Measurements from ENCODE around the gene HIBADH. TPM values are rescaled to one million over a fixed set of nuclear protein-coding genes. Genes with fewer than 3 reads are reported as not detected.
"Not testable (repeated sequence)": the region's sequence is repeated elsewhere in the genome, so short reads cannot be mapped to it uniquely, and the experiment has no call there.

HIBADH gene
- polyA plus RNA-seq, 3 donors: 83.6 to 88.7 (median 88.0) TPM

- DNase-seq: peak; percentile 42
Observed at GRCh38 chr7:27606270-27607209, 56.1 kb downstream of the HIBADH start.

GRCh38 chr7:27605689-27606269 lies 56.9 kb downstream of the HIBADH start:
- DNase-seq: peak; percentile 35

- DNase-seq: no peak
Observed at GRCh38 chr7:27605283-27605682, 57.4 kb downstream of the HIBADH start.

- no peak for DNase-seq
Observed at GRCh38 chr7:27603813-27604212, 58.9 kb downstream of the HIBADH start.

GRCh38 chr7:27602766-27603165 lies 59.9 kb downstream of the HIBADH start:
- no peak for DNase-seq

- DNase-seq: no peak
Observed at GRCh38 chr7:27601217-27601616, 61.5 kb downstream of the HIBADH start.

GRCh38 chr7:27600247-27600646 lies 62.4 kb downstream of the HIBADH start:
- no peak for DNase-seq

- DNase-seq: no peak
Observed at GRCh38 chr7:27595009-27595408, 67.7 kb downstream of the HIBADH start.

GRCh38 chr7:27593226-27593625 lies 69.5 kb downstream of the HIBADH start:
- no peak for DNase-seq

- no peak for DNase-seq
Observed at GRCh38 chr7:27590416-27590815, 72.3 kb downstream of the HIBADH start.

- DNase-seq: no peak
Observed at GRCh38 chr7:27587429-27587828, 75.3 kb downstream of the HIBADH start.

GRCh38 chr7:27586825-27587224 lies 75.9 kb downstream of the HIBADH start:
- DNase-seq: no peak

- DNase-seq: no peak
Observed at GRCh38 chr7:27585781-27586447, 76.8 kb downstream of the HIBADH start.

GRCh38 chr7:27581906-27582305 lies 80.8 kb downstream of the HIBADH start:
- DNase-seq: no peak

GRCh38 chr7:27581119-27581518 lies 81.6 kb downstream of the HIBADH start:
- no peak for DNase-seq

GRCh38 chr7:27579565-27579964 lies 83.1 kb downstream of the HIBADH start:
- no peak for DNase-seq

GRCh38 chr7:27578169-27578568 lies 84.5 kb downstream of the HIBADH start:
- DNase-seq: not testable (repeated sequence)

- DNase-seq: peak; percentile 45
Observed at GRCh38 chr7:27576360-27576944, 86.2 kb downstream of the HIBADH start.

GRCh38 chr7:27575613-27576012 lies 87.1 kb downstream of the HIBADH start:
- DNase-seq: peak; percentile 39

- no peak for DNase-seq
Observed at GRCh38 chr7:27569106-27569505, 93.6 kb downstream of the HIBADH start.

- DNase-seq: no peak
Observed at GRCh38 chr7:27567266-27567665, 95.4 kb downstream of the HIBADH start.

GRCh38 chr7:27564881-27565482 lies 97.7 kb downstream of the HIBADH start:
- no peak for DNase-seq
